ENCODE data around the gene TMED6.

- TF ChIP-seq CTCF (IDR thresholded peaks at IDR 0.05) (no peak), EZH2 (IDR thresholded peaks at IDR 0.05) (no peak)
These were observed 30.8 kb upstream of the TMED6 start for GRCh38 chr16:69382421-69382820.
